Mucosa of gallbladder (tissue), 1 donor: Measurements from ENCODE around the gene LIMK2. TPM values are rescaled to one million over a fixed set of nuclear protein-coding genes. Genes with fewer than 3 reads are reported as not detected.
A peak's percentile ranks its signal among the peaks of the same experiment; 100 is the strongest.

Experiments
- DNase-seq: peaks from one replicate; pipeline ENCODE4 v3.0.0-alpha.2; 2020; ENCODE audit warnings: low spot score
- total RNA-seq: library from RNA; stranded (reverse); gene quantifications from one replicate; pipeline ENCODE4 v1.2.1, GENCODE V29; 2021
- donor health status: DM: no; HTN: no; CAD: no.

Gene LIMK2
- total RNA-seq, 1 donor from 2014 or later, result 81.4 TPM

GRCh38 chr22:31272522-31273446 lies 60.7 kb downstream of the LIMK2 start:
- DNase-seq, result peak; percentile 60

- DNase-seq, result no peak
These were observed 61.9 kb downstream of the LIMK2 start for GRCh38 chr22:31274017-31274416.

- DNase-seq, result no peak
These were observed 62.9 kb downstream of the LIMK2 start for GRCh38 chr22:31275018-31275417.

GRCh38 chr22:31275576-31275975 lies 63.5 kb downstream of the LIMK2 start:
- DNase-seq, result no peak

- DNase-seq, result no peak
These were observed 64.5 kb downstream of the LIMK2 start for GRCh38 chr22:31276426-31277167.

- DNase-seq, result no peak
These were observed 65.6 kb downstream of the LIMK2 start for GRCh38 chr22:31277741-31278140.

- no peak for DNase-seq
These were observed 66.1 kb downstream of the LIMK2 start for GRCh38 chr22:31278151-31278621.

GRCh38 chr22:31278626-31279326 lies 66.7 kb downstream of the LIMK2 start:
- DNase-seq, result no peak

- DNase-seq, result no peak
These were observed 67.2 kb downstream of the LIMK2 start for GRCh38 chr22:31279327-31279669.

GRCh38 chr22:31279821-31280505 lies 67.9 kb downstream of the LIMK2 start:
- DNase-seq, result no peak

GRCh38 chr22:31281733-31282132 lies 69.6 kb downstream of the LIMK2 start:
- DNase-seq, result no peak

GRCh38 chr22:31282748-31283468 lies 70.8 kb downstream of the LIMK2 start:
- no peak for DNase-seq

- DNase-seq, result no peak
These were observed 72.4 kb downstream of the LIMK2 start for GRCh38 chr22:31284281-31285155.

GRCh38 chr22:31286360-31287255 lies 74.5 kb downstream of the LIMK2 start:
- DNase-seq, result peak; percentile 55

GRCh38 chr22:31287818-31288495 lies 75.9 kb downstream of the LIMK2 start:
- no peak for DNase-seq

- DNase-seq, result no peak
These were observed 76.6 kb downstream of the LIMK2 start for GRCh38 chr22:31288496-31289240.

- DNase-seq, result no peak
These were observed 77.2 kb downstream of the LIMK2 start for GRCh38 chr22:31289344-31289743.
